NB4 (cell line): ENCODE results near the gene MBOAT7.
"Not testable (repeated sequence)": the region's sequence is repeated elsewhere in the genome, so short reads cannot be mapped to it uniquely, and the experiment has no call there.

ENCODE experiments used
- DNase-seq: peaks from one replicate; pipeline ENCODE4 v3.0.0; 2010; ENCODE audit warnings: low read depth
- H3K4me3 ChIP-seq: one replicate; pipeline ENCODE4 v1.5.1; 2011; ENCODE audit warnings: mild to moderate bottlenecking, low read depth, low read length, moderate library complexity
- CTCF ChIP-seq: IDR thresholded peaks from one replicate; pipeline ENCODE4 v1.5.1; 2012; ENCODE audit warnings: low read depth, low read length
- MAX ChIP-seq: IDR thresholded peaks from 2 replicates; pipeline ENCODE4 v1.6.1; 2011; ENCODE audit warnings: low read depth, low read length
- MYC ChIP-seq: IDR thresholded peaks from 2 replicates; pipeline ENCODE4 v1.6.1; 2011; ENCODE audit warnings: low read depth, low read length
- POLR2A ChIP-seq: IDR thresholded peaks from 2 replicates; pipeline ENCODE4 v1.6.1; 2011; ENCODE audit warnings: mild to moderate bottlenecking; ENCODE audit not compliant: insufficient read length; ENCODE audit errors: extremely low read depth

Gene MBOAT7

GRCh38 chr19:54186351-54186750 lies 3.0 kb downstream of the MBOAT7 start:
- no peak for DNase-seq
- TF ChIP-seq MYC (no peak), CTCF (no peak), POLR2A (no peak)
- H3K4me3 ChIP-seq = no peak overlapping the region

GRCh38 chr19:54183431-54183830 lies 5.9 kb downstream of the MBOAT7 start:
- no peak overlapping the region for H3K4me3 ChIP-seq
- TF ChIP-seq POLR2A = no peak
- no peak for TF ChIP-seq MYC
- no peak for TF ChIP-seq MAX
- TF ChIP-seq CTCF = no peak
- DNase-seq = no peak

- not testable (repeated sequence) for H3K4me3 ChIP-seq, DNase-seq
These were observed 7.5 kb downstream of the MBOAT7 start for GRCh38 chr19:54181894-54182293.

GRCh38 chr19:54180691-54181091 lies 8.7 kb downstream of the MBOAT7 start:
- no peak for DNase-seq
- no peak overlapping the region for H3K4me3 ChIP-seq
- TF ChIP-seq POLR2A (no peak), CTCF (no peak), MAX (no peak), MYC (no peak)

GRCh38 chr19:54179921-54180461 lies 9.4 kb downstream of the MBOAT7 start:
- no peak for TF ChIP-seq POLR2A
- TF ChIP-seq CTCF = no peak
- no peak for TF ChIP-seq MAX
- TF ChIP-seq MYC = no peak
- no peak for DNase-seq
- no peak overlapping the region for H3K4me3 ChIP-seq

- DNase-seq = no peak
- no peak overlapping the region for H3K4me3 ChIP-seq
- no peak for TF ChIP-seq MYC
- no peak for TF ChIP-seq MAX
- TF ChIP-seq CTCF = no peak
- TF ChIP-seq POLR2A = no peak
These were observed 10.0 kb downstream of the MBOAT7 start for GRCh38 chr19:54179262-54179852.
